ENCODE data around the gene ABCB6.
A peak's percentile ranks its signal among the peaks of the same experiment; 100 is the strongest.

ABCB6 gene

DNA sequence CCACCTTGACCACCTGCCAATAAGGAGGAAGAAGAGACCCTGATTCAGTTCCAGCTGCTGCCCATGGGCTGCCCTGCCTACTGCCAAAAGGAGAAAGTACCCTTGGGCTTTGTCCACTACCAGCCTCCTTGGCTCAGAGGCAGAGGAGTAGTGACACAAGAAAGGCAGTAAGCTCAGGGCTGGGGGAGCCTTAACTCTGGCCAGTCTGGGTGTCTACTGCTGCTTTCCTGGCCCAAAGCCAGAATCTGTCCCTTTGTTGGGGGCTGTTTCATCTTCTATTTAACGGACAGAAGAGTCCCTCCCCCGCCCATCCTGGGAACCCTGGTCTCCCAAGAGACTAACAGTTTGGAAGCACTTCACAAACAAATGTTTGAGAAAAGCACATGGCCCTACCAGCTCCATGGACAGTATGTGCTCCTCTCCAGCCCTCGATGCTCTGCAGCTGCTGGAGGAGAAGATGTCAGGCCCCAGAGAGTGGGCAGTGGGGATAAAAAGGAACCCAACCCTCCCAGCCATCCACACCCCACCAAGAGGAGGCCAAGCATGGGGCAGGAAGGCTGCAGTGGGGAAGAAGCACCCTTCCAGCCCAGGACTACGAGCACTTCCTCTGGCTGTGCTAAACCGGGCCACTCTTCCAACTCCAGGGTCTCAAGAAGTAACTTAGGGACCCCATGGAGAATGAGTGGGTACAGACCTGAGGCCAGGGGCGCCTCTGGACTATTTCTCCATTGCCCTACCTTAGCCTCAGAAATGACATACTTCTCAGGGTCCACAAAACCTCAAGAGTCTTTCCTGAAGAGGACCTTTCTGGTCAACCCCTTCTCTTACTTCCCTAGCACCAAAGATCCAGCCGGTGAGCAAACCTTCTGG, 9.5 kb upstream of the ABCB6 start:
- peak overlapping the region; percentile 98 for H3K4me3 Mint-ChIP-seq
- H3K36me3 Mint-ChIP-seq (ENCODE audit: low read depth): peaks cover 84% of the 10 kb centered on the region
- no peaks in the 10 kb centered on the region for H3K27me3 Mint-ChIP-seq
- peak overlapping the region; percentile 81 for H3K27ac Mint-ChIP-seq
- H3K4me1 Mint-ChIP-seq (ENCODE audit: low read depth): peaks cover 48% of the 10 kb centered on the region
- no peaks in the 10 kb centered on the region for H3K9me3 Mint-ChIP-seq
- no peak for DNase-seq

GRCh38 chr2:219225350-219225749, 6.6 kb upstream of the ABCB6 start:
- peak overlapping the region; percentile 23 for H3K27ac Mint-ChIP-seq
- H3K9me3 Mint-ChIP-seq: no peaks in the 10 kb centered on the region
- H3K36me3 Mint-ChIP-seq (ENCODE audit: low read depth): peaks cover 86% of the 10 kb centered on the region
- DNase-seq: no peak
- H3K27me3 Mint-ChIP-seq: no peaks in the 10 kb centered on the region
- no peak overlapping the region for H3K4me3 Mint-ChIP-seq
- peaks cover 25% of the 10 kb centered on the region for H3K4me1 Mint-ChIP-seq (ENCODE audit: low read depth)

DNA sequence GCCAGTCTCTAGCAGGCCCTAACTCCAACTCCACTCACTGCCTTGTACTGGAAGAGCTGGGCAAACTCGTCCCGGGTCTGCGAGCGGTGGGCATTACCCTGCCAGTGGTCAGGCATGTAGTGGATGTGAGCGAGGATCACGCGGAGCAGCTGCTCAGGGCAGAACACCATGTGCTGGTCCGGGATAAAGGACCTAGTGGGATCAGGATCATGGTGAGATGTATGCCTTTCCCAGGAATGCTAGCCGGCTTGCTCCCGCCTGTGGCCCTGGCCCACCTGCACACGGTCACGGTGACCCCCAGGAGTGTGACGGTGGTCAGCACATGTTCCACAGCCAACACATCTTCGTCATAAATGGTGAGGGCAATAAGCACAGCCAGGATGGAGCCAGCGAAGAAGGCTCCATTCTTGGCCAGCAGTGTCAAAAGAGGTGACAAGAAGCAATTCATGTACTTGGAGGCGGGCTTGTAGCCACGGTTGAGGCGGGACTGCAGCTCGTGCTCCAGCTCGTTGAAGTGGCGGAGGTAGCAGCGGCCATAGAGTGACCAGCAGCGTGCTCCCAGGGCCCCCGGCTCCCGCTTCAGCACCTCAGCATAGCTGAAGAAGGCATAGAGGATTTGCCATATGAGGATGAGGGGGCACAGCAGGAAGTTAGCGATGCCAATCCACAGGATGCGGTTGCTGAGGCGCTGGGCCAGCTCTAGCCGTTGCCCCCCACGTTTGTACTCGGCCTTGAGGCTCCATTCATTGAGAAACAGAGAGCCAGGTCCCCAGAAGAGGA, 5.3 kb upstream of the ABCB6 start:
- no peak for DNase-seq
- Mint-ChIP-seq H3K9me3 (no peaks in the 10 kb centered on the region), H3K27me3 (no peaks in the 10 kb centered on the region), H3K4me1 (ENCODE audit: low read depth) (peaks cover 31% of the 10 kb centered on the region), H3K4me3 (no peak overlapping the region), H3K27ac (no peak overlapping the region), H3K36me3 (ENCODE audit: low read depth) (peaks cover 90% of the 10 kb centered on the region)

- Mint-ChIP-seq H3K27ac (peak overlapping the region; percentile 18), H3K4me3 (no peak overlapping the region), H3K9me3 (no peaks in the 10 kb centered on the region), H3K4me1 (ENCODE audit: low read depth) (peaks cover 24% of the 10 kb centered on the region), H3K36me3 (ENCODE audit: low read depth) (peaks cover 80% of the 10 kb centered on the region), H3K27me3 (no peaks in the 10 kb centered on the region)
- DNase-seq: no peak
Observed at GRCh38 chr2:219221957-219222518, 3.3 kb upstream of the ABCB6 start.

- Mint-ChIP-seq H3K36me3 (ENCODE audit: low read depth) (peaks cover 83% of the 10 kb centered on the region), H3K4me1 (ENCODE audit: low read depth) (peaks cover 31% of the 10 kb centered on the region), H3K27me3 (no peaks in the 10 kb centered on the region), H3K27ac (no peak overlapping the region), H3K9me3 (no peaks in the 10 kb centered on the region), H3K4me3 (no peak overlapping the region)
- DNase-seq: no peak
Observed at GRCh38 chr2:219220652-219221402, 2.1 kb upstream of the ABCB6 start.

DNA sequence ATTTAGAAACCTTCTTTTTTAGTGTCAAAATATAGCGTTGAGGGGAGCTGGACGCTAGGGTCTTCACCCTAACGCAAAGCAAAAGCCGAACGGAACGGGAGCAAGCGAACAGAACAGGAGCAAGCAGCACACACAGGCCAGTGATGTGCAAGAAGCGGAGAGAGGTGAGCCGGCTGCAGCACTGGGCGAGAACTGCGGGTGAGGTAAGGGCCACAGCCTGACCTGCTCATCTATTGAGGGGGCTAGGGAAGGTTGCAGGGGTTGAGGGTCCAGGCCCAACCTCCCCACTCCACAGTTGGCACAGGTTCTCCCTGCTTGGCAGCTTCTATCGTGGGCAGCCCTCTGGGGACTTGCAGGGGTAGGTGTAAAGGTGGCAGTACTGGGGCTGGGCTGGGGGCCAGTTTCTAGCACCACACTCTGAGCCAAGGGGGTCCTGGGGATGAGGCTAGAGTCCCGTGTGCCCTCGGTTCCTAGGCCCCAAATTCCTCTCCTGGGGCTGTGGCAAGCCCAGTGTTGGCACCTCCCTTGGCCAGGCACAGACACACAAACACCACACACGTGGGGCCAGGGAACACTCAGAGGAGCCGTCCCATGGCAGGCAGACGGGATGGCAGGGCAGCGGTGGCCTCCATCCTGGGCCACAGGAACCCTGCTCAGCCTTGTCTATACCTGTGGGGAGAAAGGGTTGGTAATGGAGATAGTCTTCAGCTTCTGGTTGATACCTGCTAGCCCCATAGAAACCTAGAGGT, 1.2 kb upstream of the ABCB6 start:
- Mint-ChIP-seq H3K4me3 (no peak overlapping the region), H3K27me3 (no peaks in the 10 kb centered on the region), H3K36me3 (ENCODE audit: low read depth) (peaks cover 83% of the 10 kb centered on the region), H3K27ac (peak overlapping the region; percentile 90), H3K9me3 (no peaks in the 10 kb centered on the region), H3K4me1 (ENCODE audit: low read depth) (peaks cover 31% of the 10 kb centered on the region)
- DNase-seq: no peak

DNA sequence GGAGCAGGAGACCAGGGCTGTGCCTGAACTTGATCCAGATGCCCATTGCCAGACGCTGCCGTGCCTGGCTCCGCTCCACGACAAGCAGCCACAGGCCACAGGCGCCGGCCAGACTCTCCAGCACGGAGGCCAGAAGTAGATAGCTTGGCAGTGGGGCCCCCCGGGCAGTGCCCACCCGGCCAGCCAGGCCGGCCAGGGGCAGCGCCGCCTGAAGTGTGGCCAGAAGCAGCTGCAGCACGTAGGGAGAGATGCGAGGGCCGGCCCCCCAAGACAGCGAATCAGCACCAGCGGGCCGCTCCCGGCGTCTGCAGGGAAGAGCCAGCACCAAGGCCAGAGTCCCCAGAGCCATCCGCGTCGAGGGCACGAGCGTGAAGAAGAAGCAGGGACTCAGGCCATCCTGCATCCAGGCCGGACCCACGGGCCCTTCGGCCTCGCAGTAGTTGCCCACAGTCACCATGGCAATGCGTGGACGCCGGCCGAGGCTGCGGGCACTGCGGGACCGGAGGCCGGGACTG, 484 bp downstream of the ABCB6 start:
- no peaks in the 10 kb centered on the region for H3K27me3 Mint-ChIP-seq
- peak overlapping the region; percentile 91 for H3K27ac Mint-ChIP-seq
- peak overlapping the region; percentile 83 for H3K4me3 Mint-ChIP-seq
- H3K9me3 Mint-ChIP-seq: no peaks in the 10 kb centered on the region
- no peak for DNase-seq
- peaks cover 31% of the 10 kb centered on the region for H3K4me1 Mint-ChIP-seq (ENCODE audit: low read depth)
- H3K36me3 Mint-ChIP-seq (ENCODE audit: low read depth): peaks cover 83% of the 10 kb centered on the region

DNA sequence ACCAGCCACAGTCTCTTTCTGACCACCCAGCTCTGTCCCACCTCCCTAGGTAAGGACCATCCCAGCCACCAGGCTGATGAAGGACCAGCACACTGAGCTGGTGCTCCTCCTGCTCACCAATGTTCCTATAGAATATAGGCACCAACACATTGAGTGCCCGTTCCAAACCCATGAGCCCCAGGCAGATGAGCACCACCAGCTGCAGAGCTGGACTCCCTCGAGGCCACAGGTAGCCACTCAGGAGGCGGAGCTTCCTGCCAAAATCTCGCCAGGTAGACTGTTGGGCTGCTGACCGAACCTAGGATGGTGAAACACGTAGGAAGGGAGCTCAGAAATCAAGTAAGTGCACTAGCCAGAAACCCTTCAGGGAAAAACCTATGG, 2.2 kb downstream of the ABCB6 start:
- H3K4me3 Mint-ChIP-seq: no peak overlapping the region
- H3K9me3 Mint-ChIP-seq: no peaks in the 10 kb centered on the region
- no peaks in the 10 kb centered on the region for H3K27me3 Mint-ChIP-seq
- DNase-seq: no peak
- peaks cover 81% of the 10 kb centered on the region for H3K36me3 Mint-ChIP-seq (ENCODE audit: low read depth)
- H3K4me1 Mint-ChIP-seq (ENCODE audit: low read depth): peaks cover 35% of the 10 kb centered on the region
- peak overlapping the region; percentile 63 for H3K27ac Mint-ChIP-seq

GRCh38 chr2:219215871-219216534, 2.8 kb downstream of the ABCB6 start:
- Mint-ChIP-seq H3K4me3 (no peak overlapping the region), H3K4me1 (ENCODE audit: low read depth) (peaks cover 40% of the 10 kb centered on the region), H3K27ac (no peak overlapping the region), H3K9me3 (no peaks in the 10 kb centered on the region), H3K27me3 (no peaks in the 10 kb centered on the region), H3K36me3 (ENCODE audit: low read depth) (peaks cover 81% of the 10 kb centered on the region)
- no peak for DNase-seq

GRCh38 chr2:219214786-219215185, 4.0 kb downstream of the ABCB6 start:
- Mint-ChIP-seq H3K4me3 (no peak overlapping the region), H3K27ac (no peak overlapping the region), H3K4me1 (ENCODE audit: low read depth) (peaks cover 47% of the 10 kb centered on the region), H3K36me3 (ENCODE audit: low read depth) (peaks cover 81% of the 10 kb centered on the region), H3K27me3 (no peaks in the 10 kb centered on the region), H3K9me3 (no peaks in the 10 kb centered on the region)
- no peak for DNase-seq

DNA sequence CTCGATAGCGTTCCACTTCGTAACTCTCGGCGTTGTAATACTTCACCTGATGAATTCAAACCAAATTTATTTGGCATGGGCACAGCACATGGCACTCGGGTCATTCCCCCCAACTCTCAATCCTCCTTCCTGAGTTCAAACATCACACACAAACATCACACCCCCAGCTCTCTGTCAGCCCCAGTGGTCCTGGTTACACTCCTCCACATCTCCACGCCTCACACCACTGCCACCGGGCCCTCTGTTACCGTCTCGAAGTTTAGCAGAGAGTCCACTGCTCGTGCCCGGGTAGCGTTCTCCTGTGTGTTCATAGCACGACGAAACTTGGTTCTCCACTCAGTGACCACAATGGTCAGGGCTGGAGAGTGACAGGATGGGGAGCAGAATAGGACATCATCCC, 4.6 kb downstream of the ABCB6 start:
- H3K4me1 Mint-ChIP-seq (ENCODE audit: low read depth): peaks cover 46% of the 10 kb centered on the region
- H3K4me3 Mint-ChIP-seq: no peak overlapping the region
- peaks cover 81% of the 10 kb centered on the region for H3K36me3 Mint-ChIP-seq (ENCODE audit: low read depth)
- no peaks in the 10 kb centered on the region for H3K9me3 Mint-ChIP-seq
- DNase-seq: no peak
- no peaks in the 10 kb centered on the region for H3K27me3 Mint-ChIP-seq
- H3K27ac Mint-ChIP-seq: no peak overlapping the region

GRCh38 chr2:219213486-219214071, 5.2 kb downstream of the ABCB6 start:
- no peak for DNase-seq
- Mint-ChIP-seq H3K36me3 (ENCODE audit: low read depth) (peaks cover 84% of the 10 kb centered on the region), H3K4me3 (no peak overlapping the region), H3K27me3 (no peaks in the 10 kb centered on the region), H3K9me3 (no peaks in the 10 kb centered on the region), H3K4me1 (ENCODE audit: low read depth) (peaks cover 48% of the 10 kb centered on the region), H3K27ac (no peak overlapping the region)

DNA sequence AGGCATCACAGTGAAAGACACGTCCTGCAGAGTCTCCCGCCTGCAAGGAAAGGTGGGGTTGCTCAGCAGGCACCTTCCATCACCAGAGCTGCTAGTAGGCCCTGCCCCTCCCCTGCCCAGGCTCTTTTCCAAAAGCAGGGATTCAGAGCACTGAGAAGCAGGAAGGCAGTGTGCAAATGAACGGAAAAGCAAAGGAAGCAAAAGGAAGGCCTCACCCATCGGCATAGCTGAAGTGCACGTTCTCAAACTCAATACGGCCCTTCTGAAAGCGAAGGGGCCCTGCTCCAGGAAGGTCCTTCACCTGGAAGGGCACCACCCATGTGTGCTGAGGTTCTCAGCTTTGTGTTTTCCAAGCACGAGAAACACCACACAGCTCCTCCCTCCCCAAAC, 5.7 kb downstream of the ABCB6 start:
- peaks cover 52% of the 10 kb centered on the region for H3K4me1 Mint-ChIP-seq (ENCODE audit: low read depth)
- H3K4me3 Mint-ChIP-seq: no peak overlapping the region
- no peaks in the 10 kb centered on the region for H3K9me3 Mint-ChIP-seq
- H3K36me3 Mint-ChIP-seq (ENCODE audit: low read depth): peaks cover 90% of the 10 kb centered on the region
- no peak for DNase-seq
- no peak overlapping the region for H3K27ac Mint-ChIP-seq
- H3K27me3 Mint-ChIP-seq: no peaks in the 10 kb centered on the region

Measured in activated T-cell treated with anti-CD3 and anti-CD28 coated beads, Interleukin-2, amount 50 U/mL, for 24 hours (primary cell).